Measurements from ENCODE around the gene CHAD. TPM values are rescaled to one million over a fixed set of nuclear protein-coding genes. Genes with fewer than 3 reads are reported as not detected.

Gene CHAD
- total and polyA plus RNA-seq, 2 of the 13 experiments (the other 11 are each of a cell fraction or from before 2014, with no cell fraction given) = 1.4 TPM; not detected in 1

DNA sequence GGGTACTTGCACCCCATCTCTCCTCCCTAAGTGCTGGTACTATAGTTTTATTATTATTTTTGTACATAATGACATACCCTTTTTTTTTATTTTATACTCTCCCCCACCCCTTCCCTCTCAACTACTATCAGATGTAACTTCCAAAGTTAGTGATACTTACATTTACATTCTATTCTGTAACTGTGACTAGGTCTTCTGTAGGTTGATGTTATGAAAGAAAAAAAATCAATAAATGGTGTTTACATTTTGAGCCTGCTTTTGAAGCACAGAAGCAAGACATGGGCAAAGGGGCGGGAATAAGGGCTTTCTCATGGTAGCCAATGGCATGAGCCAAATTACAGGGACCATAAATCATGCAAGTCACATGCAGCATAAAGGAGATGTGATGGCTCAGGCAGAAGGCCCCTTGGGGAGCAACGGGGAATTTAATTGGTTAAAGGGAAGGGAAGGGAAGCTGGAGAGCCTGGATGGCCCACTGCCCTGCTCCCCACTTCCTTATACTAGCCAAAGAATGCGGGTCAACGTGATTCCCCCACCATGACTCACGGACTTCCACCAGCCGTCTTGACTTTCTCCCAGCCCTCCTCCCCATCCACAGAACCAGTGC is 45.0 kb downstream of the CHAD start (continued):
- TF ChIP-seq MTF1 (CRISPR knock-in tag; IDR thresholded peaks at IDR 0.05) = no peak
- TF ChIP-seq HDAC1 (CRISPR knock-in tag; IDR thresholded peaks at IDR 0.05) = peak; percentile 64
- TF ChIP-seq ZNF274 (CRISPR knock-in tag; IDR thresholded peaks at IDR 0.05) = no peak
- TF ChIP-seq, protein P1, sequence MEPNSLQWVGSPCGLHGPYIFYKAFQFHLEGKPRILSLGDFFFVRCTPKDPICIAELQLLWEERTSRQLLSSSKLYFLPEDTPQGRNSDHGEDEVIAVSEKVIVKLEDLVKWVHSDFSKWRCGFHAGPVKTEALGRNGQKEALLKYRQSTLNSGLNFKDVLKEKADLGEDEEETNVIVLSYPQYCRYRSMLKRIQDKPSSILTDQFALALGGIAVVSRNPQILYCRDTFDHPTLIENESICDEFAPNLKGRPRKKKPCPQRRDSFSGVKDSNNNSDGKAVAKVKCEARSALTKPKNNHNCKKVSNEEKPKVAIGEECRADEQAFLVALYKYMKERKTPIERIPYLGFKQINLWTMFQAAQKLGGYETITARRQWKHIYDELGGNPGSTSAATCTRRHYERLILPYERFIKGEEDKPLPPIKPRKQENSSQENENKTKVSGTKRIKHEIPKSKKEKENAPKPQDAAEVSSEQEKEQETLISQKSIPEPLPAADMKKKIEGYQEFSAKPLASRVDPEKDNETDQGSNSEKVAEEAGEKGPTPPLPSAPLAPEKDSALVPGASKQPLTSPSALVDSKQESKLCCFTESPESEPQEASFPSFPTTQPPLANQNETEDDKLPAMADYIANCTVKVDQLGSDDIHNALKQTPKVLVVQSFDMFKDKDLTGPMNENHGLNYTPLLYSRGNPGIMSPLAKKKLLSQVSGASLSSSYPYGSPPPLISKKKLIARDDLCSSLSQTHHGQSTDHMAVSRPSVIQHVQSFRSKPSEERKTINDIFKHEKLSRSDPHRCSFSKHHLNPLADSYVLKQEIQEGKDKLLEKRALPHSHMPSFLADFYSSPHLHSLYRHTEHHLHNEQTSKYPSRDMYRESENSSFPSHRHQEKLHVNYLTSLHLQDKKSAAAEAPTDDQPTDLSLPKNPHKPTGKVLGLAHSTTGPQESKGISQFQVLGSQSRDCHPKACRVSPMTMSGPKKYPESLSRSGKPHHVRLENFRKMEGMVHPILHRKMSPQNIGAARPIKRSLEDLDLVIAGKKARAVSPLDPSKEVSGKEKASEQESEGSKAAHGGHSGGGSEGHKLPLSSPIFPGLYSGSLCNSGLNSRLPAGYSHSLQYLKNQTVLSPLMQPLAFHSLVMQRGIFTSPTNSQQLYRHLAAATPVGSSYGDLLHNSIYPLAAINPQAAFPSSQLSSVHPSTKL (CRISPR knock-in tag; IDR thresholded peaks at IDR 0.05) = peak; percentile 95
- no peak for TF ChIP-seq RNF2 (conservative IDR thresholded peaks at IDR 0.05; ENCODE audit: low read depth)
- TF ChIP-seq ZEB1 (IDR thresholded peaks at IDR 0.05; ENCODE audit: insufficient replicate concordance, low read depth) = no peak
- no peak for TF ChIP-seq CREB1 (IDR thresholded peaks at IDR 0.05)
- peak; percentile 77 for TF ChIP-seq CREB1 (CRISPR knock-in tag; IDR thresholded peaks at IDR 0.05)
- no peak for TF ChIP-seq MZF1 (CRISPR knock-in tag; IDR thresholded peaks at IDR 0.05; ENCODE audit: borderline replicate concordance)
- no peak for TF ChIP-seq CAMTA2 (CRISPR knock-in tag; IDR thresholded peaks at IDR 0.05; ENCODE audit: borderline replicate concordance)
- peak; percentile 69 for TF ChIP-seq TBL1XR1 (IDR thresholded peaks at IDR 0.05; ENCODE audit: borderline replicate concordance, low read length, partially characterized antibody)
- no peak for TF ChIP-seq MATR3 (CRISPR knock-in tag; IDR thresholded peaks at IDR 0.05)
- TF ChIP-seq BCL3 (CRISPR knock-in tag; IDR thresholded peaks at IDR 0.05) = no peak
- TF ChIP-seq, protein P2, sequence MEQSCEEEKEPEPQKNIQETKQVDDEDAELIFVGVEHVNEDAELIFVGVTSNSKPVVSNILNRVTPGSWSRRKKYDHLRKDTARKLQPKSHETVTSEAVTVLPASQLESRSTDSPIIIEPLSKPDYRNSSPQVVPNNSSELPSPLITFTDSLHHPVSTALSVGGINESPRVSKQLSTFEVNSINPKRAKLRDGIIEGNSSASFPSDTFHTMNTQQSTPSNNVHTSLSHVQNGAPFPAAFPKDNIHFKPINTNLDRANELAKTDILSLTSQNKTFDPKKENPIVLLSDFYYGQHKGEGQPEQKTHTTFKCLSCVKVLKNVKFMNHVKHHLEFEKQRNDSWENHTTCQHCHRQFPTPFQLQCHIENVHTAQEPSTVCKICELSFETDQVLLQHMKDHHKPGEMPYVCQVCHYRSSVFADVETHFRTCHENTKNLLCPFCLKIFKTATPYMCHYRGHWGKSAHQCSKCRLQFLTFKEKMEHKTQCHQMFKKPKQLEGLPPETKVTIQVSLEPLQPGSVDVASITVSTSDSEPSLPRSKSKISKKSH (CRISPR knock-in tag; IDR thresholded peaks at IDR 0.05; ENCODE audit: borderline replicate concordance) = no peak
- no peak for TF ChIP-seq RBM39 (IDR thresholded peaks at IDR 0.05; ENCODE audit: low read depth, low read length, poor library complexity, severe bottlenecking)
- peak; percentile 86 for TF ChIP-seq SAP130 (CRISPR knock-in tag; IDR thresholded peaks at IDR 0.05; ENCODE audit: low read depth)
- no peak for TF ChIP-seq ZNF839 (CRISPR knock-in tag; IDR thresholded peaks at IDR 0.05; ENCODE audit: borderline replicate concordance)
- peak; percentile 96; the same call in 1 of the 2 replicates for TF ChIP-seq FOXK1 (CRISPR knock-in tag; IDR thresholded peaks at IDR 0.05; ENCODE audit: borderline replicate concordance, low read depth)
- TF ChIP-seq ZKSCAN8 (CRISPR knock-in tag; IDR thresholded peaks at IDR 0.05; ENCODE audit: borderline replicate concordance) = peak; percentile 68; the same call in 1 of the 2 replicates
- TF ChIP-seq ZNF331 (CRISPR knock-in tag; IDR thresholded peaks at IDR 0.05) = peak; percentile 78
- peak; percentile 80 for TF ChIP-seq PPARG (CRISPR knock-in tag; conservative IDR thresholded peaks at IDR 0.05)
